ENCODE data around the gene RAD18.

DNA sequence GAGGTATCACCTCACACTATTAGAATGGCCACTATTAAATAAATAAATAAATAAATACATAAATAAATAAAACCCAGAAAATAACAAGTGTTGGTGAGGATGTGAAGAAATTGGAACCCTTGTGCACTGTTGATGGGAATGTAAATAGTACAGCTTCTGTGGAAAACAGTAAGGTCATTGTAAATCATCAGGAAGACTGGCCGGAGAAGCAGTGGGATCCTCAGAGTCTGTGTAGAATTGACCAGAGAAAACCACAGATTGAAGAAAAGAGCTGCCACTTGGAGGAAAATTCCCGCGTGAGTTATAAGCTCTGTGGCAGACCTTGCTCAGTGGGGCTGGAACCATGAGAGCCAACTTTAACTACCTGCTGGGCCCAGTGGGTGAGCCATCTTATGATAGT lies 92.0 kb downstream of the RAD18 start:
- TF ChIP-seq, protein P1, sequence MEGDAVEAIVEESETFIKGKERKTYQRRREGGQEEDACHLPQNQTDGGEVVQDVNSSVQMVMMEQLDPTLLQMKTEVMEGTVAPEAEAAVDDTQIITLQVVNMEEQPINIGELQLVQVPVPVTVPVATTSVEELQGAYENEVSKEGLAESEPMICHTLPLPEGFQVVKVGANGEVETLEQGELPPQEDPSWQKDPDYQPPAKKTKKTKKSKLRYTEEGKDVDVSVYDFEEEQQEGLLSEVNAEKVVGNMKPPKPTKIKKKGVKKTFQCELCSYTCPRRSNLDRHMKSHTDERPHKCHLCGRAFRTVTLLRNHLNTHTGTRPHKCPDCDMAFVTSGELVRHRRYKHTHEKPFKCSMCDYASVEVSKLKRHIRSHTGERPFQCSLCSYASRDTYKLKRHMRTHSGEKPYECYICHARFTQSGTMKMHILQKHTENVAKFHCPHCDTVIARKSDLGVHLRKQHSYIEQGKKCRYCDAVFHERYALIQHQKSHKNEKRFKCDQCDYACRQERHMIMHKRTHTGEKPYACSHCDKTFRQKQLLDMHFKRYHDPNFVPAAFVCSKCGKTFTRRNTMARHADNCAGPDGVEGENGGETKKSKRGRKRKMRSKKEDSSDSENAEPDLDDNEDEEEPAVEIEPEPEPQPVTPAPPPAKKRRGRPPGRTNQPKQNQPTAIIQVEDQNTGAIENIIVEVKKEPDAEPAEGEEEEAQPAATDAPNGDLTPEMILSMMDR (IDR thresholded peaks at IDR 0.05; ENCODE audit: low read depth, low read length, missing input control) = no peak
- TF ChIP-seq TAF1 (conservative IDR thresholded peaks at IDR 0.05) (no peak), SP1 (IDR thresholded peaks at IDR 0.05) (no peak), RAD21 (IDR thresholded peaks at IDR 0.05) (no peak), EGR1 (IDR thresholded peaks at IDR 0.05; ENCODE audit: low read depth in 2 of 2) (no peak), GABPA (IDR thresholded peaks at IDR 0.05 in 1 of 2, conservative IDR thresholded peaks at IDR 0.05 in 1 of 2) (no peak), JUND (IDR thresholded peaks at IDR 0.05) (no peak), NR2F2 (IDR thresholded peaks at IDR 0.05) (no peak), YY1 (IDR thresholded peaks at IDR 0.05) (no peak), RXRA (IDR thresholded peaks at IDR 0.05) (no peak)
- TF ChIP-seq, protein P2, sequence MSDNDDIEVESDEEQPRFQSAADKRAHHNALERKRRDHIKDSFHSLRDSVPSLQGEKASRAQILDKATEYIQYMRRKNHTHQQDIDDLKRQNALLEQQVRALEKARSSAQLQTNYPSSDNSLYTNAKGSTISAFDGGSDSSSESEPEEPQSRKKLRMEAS (IDR thresholded peaks at IDR 0.05) = no peak
- TF ChIP-seq, protein P3, sequence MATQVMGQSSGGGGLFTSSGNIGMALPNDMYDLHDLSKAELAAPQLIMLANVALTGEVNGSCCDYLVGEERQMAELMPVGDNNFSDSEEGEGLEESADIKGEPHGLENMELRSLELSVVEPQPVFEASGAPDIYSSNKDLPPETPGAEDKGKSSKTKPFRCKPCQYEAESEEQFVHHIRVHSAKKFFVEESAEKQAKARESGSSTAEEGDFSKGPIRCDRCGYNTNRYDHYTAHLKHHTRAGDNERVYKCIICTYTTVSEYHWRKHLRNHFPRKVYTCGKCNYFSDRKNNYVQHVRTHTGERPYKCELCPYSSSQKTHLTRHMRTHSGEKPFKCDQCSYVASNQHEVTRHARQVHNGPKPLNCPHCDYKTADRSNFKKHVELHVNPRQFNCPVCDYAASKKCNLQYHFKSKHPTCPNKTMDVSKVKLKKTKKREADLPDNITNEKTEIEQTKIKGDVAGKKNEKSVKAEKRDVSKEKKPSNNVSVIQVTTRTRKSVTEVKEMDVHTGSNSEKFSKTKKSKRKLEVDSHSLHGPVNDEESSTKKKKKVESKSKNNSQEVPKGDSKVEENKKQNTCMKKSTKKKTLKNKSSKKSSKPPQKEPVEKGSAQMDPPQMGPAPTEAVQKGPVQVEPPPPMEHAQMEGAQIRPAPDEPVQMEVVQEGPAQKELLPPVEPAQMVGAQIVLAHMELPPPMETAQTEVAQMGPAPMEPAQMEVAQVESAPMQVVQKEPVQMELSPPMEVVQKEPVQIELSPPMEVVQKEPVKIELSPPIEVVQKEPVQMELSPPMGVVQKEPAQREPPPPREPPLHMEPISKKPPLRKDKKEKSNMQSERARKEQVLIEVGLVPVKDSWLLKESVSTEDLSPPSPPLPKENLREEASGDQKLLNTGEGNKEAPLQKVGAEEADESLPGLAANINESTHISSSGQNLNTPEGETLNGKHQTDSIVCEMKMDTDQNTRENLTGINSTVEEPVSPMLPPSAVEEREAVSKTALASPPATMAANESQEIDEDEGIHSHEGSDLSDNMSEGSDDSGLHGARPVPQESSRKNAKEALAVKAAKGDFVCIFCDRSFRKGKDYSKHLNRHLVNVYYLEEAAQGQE (IDR thresholded peaks at IDR 0.05) = no peak
- TF ChIP-seq, protein P4, sequence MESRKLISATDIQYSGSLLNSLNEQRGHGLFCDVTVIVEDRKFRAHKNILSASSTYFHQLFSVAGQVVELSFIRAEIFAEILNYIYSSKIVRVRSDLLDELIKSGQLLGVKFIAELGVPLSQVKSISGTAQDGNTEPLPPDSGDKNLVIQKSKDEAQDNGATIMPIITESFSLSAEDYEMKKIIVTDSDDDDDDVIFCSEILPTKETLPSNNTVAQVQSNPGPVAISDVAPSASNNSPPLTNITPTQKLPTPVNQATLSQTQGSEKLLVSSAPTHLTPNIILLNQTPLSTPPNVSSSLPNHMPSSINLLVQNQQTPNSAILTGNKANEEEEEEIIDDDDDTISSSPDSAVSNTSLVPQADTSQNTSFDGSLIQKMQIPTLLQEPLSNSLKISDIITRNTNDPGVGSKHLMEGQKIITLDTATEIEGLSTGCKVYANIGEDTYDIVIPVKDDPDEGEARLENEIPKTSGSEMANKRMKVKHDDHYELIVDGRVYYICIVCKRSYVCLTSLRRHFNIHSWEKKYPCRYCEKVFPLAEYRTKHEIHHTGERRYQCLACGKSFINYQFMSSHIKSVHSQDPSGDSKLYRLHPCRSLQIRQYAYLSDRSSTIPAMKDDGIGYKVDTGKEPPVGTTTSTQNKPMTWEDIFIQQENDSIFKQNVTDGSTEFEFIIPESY (IDR thresholded peaks at IDR 0.05) = no peak

All from liver (tissue), 3 donors.